HepG2 (cell line): Measurements from ENCODE around the gene SRI. TPM values are rescaled to one million over a fixed set of nuclear protein-coding genes. Genes with fewer than 3 reads are reported as not detected.
A peak's percentile ranks its signal among the peaks of the same experiment; 100 is the strongest.

Experiments
- ARID3A ChIP-seq: IDR thresholded peaks from 2 replicates; pipeline ENCODE4 v1.6.1; 2012; ENCODE audit warnings: low read depth, low read length, improper control_type of control experiment
- CEBPB ChIP-seq: IDR thresholded peaks from 2 replicates; pipeline ENCODE4 v1.6.1; 2011; ENCODE audit warnings: low read depth, low read length, improper control_type of control experiment, borderline replicate concordance
- EHMT2 ChIP-seq: fragments of 200-600 bp; sonication (generic); IDR thresholded peaks from 2 replicates; pipeline ENCODE4 v1.7.0; 2017; ENCODE audit warnings: antibody characterized with exemption, low read depth, low read length, borderline replicate concordance
- ETS1 ChIP-seq: sonication (generic); formaldehyde crosslinking; IDR thresholded peaks from 2 replicates; pipeline ENCODE4 v1.4.0; 2020; ENCODE audit warnings: missing genetic modification reagents
- FOSL2 ChIP-seq: sonication (generic); formaldehyde crosslinking; IDR thresholded peaks from 2 replicates; pipeline ENCODE4 v1.4.0; 2020; ENCODE audit warnings: missing genetic modification reagents
- FOXA1 ChIP-seq, 2 experiments: fragments of 450-650 bp in 1 of 2; sonication (generic) in 1 of 2; formaldehyde crosslinking in 1 of 2; IDR thresholded peaks; 2 replicates each; pipeline versions ENCODE4 v1.4.0 to v1.6.1; 2016 to 2020; ENCODE audit warnings: missing genetic modification reagents in 1 of 2
- FOXK1 ChIP-seq: sonication (generic); formaldehyde crosslinking; IDR thresholded peaks from 2 replicates; pipeline ENCODE4 v1.4.0; 2020; ENCODE audit warnings: low read depth, missing genetic modification reagents, borderline replicate concordance
- FOXM1 ChIP-seq: sonication (generic); formaldehyde crosslinking; IDR thresholded peaks from 2 replicates; pipeline ENCODE4 v1.5.0; 2020; ENCODE audit warnings: missing genetic modification reagents
- FOXP1 ChIP-seq, 2 experiments: fragments of 450-650 bp in 1 of 2; IDR thresholded peaks; 2 replicates each; pipeline ENCODE4 v1.6.1; 2017 to 2018; ENCODE audit warnings: antibody characterized with exemption in 1 of 2
- HNRNPUL1 ChIP-seq: fragments of 200-400 bp; formaldehyde crosslinking; IDR thresholded peaks from 2 replicates; pipeline ENCODE4 v1.6.1; 2017; ENCODE audit warnings: low read depth, mild to moderate bottlenecking, low read length, moderate library complexity
- KIAA2018 ChIP-seq: sonication (generic); formaldehyde crosslinking; IDR thresholded peaks from 2 replicates; pipeline ENCODE4 v1.5.0; 2020; ENCODE audit warnings: mild to moderate bottlenecking, missing genetic modification reagents, borderline replicate concordance
- NR2F2 ChIP-seq: IDR thresholded peaks from 2 replicates; pipeline ENCODE4 v1.6.1; 2012; ENCODE audit warnings: low read depth, inconsistent platforms, borderline replicate concordance
- SP2 ChIP-seq: sonication (generic); formaldehyde crosslinking; IDR thresholded peaks from 2 replicates; pipeline ENCODE4 v1.5.1; 2020; ENCODE audit warnings: mild to moderate bottlenecking, missing genetic modification reagents
- SYNCRIP ChIP-seq: fragments of 200-400 bp; formaldehyde crosslinking; IDR thresholded peaks from 2 replicates; pipeline ENCODE4 v1.6.1; 2018; ENCODE audit warnings: mild to moderate bottlenecking, low read depth, low read length; ENCODE audit not compliant: insufficient read depth
- THAP11 ChIP-seq: IDR thresholded peaks from 2 replicates; pipeline ENCODE4 v1.6.1; 2016; ENCODE audit warnings: missing biosample characterization, missing genetic modification reagents
- ZNF383 ChIP-seq: sonication (generic); formaldehyde crosslinking; IDR thresholded peaks from 2 replicates; pipeline ENCODE4 v1.4.0; 2020; ENCODE audit warnings: missing genetic modification reagents, mild to moderate bottlenecking, borderline replicate concordance
- ZNF556 ChIP-seq: sonication (generic); formaldehyde crosslinking; IDR thresholded peaks from 2 replicates; pipeline ENCODE4 v1.4.0; 2020; ENCODE audit warnings: mild to moderate bottlenecking, missing genetic modification reagents, borderline replicate concordance
- ZNF605 ChIP-seq: sonication (generic); formaldehyde crosslinking; IDR thresholded peaks from 2 replicates; pipeline ENCODE4 v1.8.0; 2022; ENCODE audit warnings: mild to moderate bottlenecking, missing genetic modification reagents
- ZNF772 ChIP-seq: sonication (generic); formaldehyde crosslinking; IDR thresholded peaks from 2 replicates; pipeline ENCODE4 v1.5.0; 2020; ENCODE audit warnings: mild to moderate bottlenecking, missing genetic modification reagents
- polyA plus RNA-seq, 8 experiments: library from polyadenylated mRNA; depleted of rRNA in 3 of 8; stranded (reverse) in 7 of 8; unstranded in 1 of 8; fragments of >200 nt; fragmentation: Illumina TruSeq in 4 of 8; extraction: Trizol in 4 of 8; gene quantifications; 2 replicates each; pipeline versions ENCODE4 v1.2.1 to v1.2.3, GENCODE V29; 2011 to 2016; ENCODE audit warnings: low read depth in 4 of 8, missing spikeins in 1 of 8, mixed read lengths in 1 of 8; ENCODE audit not compliant: insufficient read depth in 1 of 8
- total RNA-seq, 5 experiments: library from RNA; depleted of rRNA; stranded (reverse); fragments of >200 nt; fragmentation: Illumina TruSeq; extraction: Trizol; gene quantifications; 2 replicates each; pipeline ENCODE4 v1.2.3, GENCODE V29; 2016; ENCODE audit warnings: low read depth in 1 of 5

Gene SRI
- total and polyA plus RNA-seq, 2 of the 13 experiments (the other 11 are each of a cell fraction or from before 2014, with no cell fraction given): 0.33 TPM; not detected in 1

GRCh38 chr7:88226886-88227516 is 7.2 kb upstream of the SRI start (continued):
- TF ChIP-seq EHMT2 (peak; percentile 28; the same call in 1 of the 2 replicates), CEBPB (peak; percentile 82; the same call in 1 of the 2 replicates), FOXP1 (IDR thresholded peaks at IDR 0.05) (peak; percentile 90; the same call in 1 of the 2 replicates), FOXP1 (CRISPR knock-in tag; IDR thresholded peaks at IDR 0.05) (peak; percentile 91), NR2F2 (peak; percentile 86), FOXA1 (IDR thresholded peaks at IDR 0.05) (0 out of 2 replicates have a peak, but pooled peaks have one; percentile 17), FOXA1 (CRISPR knock-in tag; IDR thresholded peaks at IDR 0.05) (peak; percentile 61), FOXK1 (CRISPR knock-in tag) (0 out of 2 replicates have a peak, but pooled peaks have one; percentile 20), HNRNPUL1 (peak; percentile 96), FOXM1 (CRISPR knock-in tag) (no peak), ARID3A (peak; percentile 92), ZNF605 (CRISPR knock-in tag) (no peak), ETS1 (CRISPR knock-in tag) (no peak), FOSL2 (CRISPR knock-in tag) (peak; percentile 61), ZNF556 (CRISPR knock-in tag) (no peak), SYNCRIP (no peak), KIAA2018 (CRISPR knock-in tag) (no peak), ZNF383 (CRISPR knock-in tag) (no peak), SP2 (no peak), ZNF772 (CRISPR knock-in tag) (no peak), THAP11 (CRISPR knock-in tag) (peak; percentile 17; the same call in 1 of the 2 replicates)
